HG02885 (cell line): ENCODE measurements around the gene C5orf15.

Source experiments
- ATAC-seq: cut with Tn5 transposase; IDR thresholded peaks from one replicate; pipeline ENCODE4 v1.9.1; 2021; ENCODE audit warnings: mild to moderate bottlenecking; ENCODE audit not compliant: unreplicated experiment, poor library complexity

Gene C5orf15

GRCh38 chr5:133927300-133928180 is 40.9 kb downstream of the C5orf15 start:
- no peak for ATAC-seq

GRCh38 chr5:133926489-133927299 is 41.7 kb downstream of the C5orf15 start:
- ATAC-seq, result no peak

- ATAC-seq, result no peak
Measured at GRCh38 chr5:133925866-133926488, 42.4 kb downstream of the C5orf15 start.

- no peak for ATAC-seq
Measured at GRCh38 chr5:133925269-133925668, 43.2 kb downstream of the C5orf15 start.

- ATAC-seq, result no peak
Measured at GRCh38 chr5:133924221-133924920, 44.1 kb downstream of the C5orf15 start.

GRCh38 chr5:133921979-133922378 is 46.4 kb downstream of the C5orf15 start:
- no peak for ATAC-seq

- no peak for ATAC-seq
Measured at GRCh38 chr5:133921069-133921468, 47.4 kb downstream of the C5orf15 start.

- ATAC-seq, result no peak
Measured at GRCh38 chr5:133919148-133920136, 49.0 kb downstream of the C5orf15 start.

- ATAC-seq, result no peak
Measured at GRCh38 chr5:133918731-133919130, 49.7 kb downstream of the C5orf15 start.

- ATAC-seq, result no peak
Measured at GRCh38 chr5:133918316-133918715, 50.1 kb downstream of the C5orf15 start.

- no peak for ATAC-seq
Measured at GRCh38 chr5:133917785-133918184, 50.6 kb downstream of the C5orf15 start.

- ATAC-seq, result no peak
Measured at GRCh38 chr5:133916914-133917313, 51.5 kb downstream of the C5orf15 start.

GRCh38 chr5:133916479-133916878 is 51.9 kb downstream of the C5orf15 start:
- ATAC-seq, result no peak

GRCh38 chr5:133914434-133914833 is 54.0 kb downstream of the C5orf15 start:
- no peak for ATAC-seq

GRCh38 chr5:133913413-133914155 is 54.8 kb downstream of the C5orf15 start:
- no peak for ATAC-seq

- ATAC-seq, result no peak
Measured at GRCh38 chr5:133912951-133913350, 55.5 kb downstream of the C5orf15 start.

GRCh38 chr5:133910571-133910970 is 57.9 kb downstream of the C5orf15 start:
- ATAC-seq, result no peak

GRCh38 chr5:133909603-133910002 is 58.8 kb downstream of the C5orf15 start:
- no peak for ATAC-seq
